SK-N-DZ (cell line): ENCODE results near the gene DENND2A.
"Not testable (repeated sequence)": the region's sequence is repeated elsewhere in the genome, so short reads cannot be mapped to it uniquely, and the experiment has no call there.

Experiments used
- DNase-seq: peaks from one replicate; pipeline ENCODE4 v3.0.0-alpha.2; 2015; ENCODE audit warnings: low spot score

The DENND2A gene

DNA sequence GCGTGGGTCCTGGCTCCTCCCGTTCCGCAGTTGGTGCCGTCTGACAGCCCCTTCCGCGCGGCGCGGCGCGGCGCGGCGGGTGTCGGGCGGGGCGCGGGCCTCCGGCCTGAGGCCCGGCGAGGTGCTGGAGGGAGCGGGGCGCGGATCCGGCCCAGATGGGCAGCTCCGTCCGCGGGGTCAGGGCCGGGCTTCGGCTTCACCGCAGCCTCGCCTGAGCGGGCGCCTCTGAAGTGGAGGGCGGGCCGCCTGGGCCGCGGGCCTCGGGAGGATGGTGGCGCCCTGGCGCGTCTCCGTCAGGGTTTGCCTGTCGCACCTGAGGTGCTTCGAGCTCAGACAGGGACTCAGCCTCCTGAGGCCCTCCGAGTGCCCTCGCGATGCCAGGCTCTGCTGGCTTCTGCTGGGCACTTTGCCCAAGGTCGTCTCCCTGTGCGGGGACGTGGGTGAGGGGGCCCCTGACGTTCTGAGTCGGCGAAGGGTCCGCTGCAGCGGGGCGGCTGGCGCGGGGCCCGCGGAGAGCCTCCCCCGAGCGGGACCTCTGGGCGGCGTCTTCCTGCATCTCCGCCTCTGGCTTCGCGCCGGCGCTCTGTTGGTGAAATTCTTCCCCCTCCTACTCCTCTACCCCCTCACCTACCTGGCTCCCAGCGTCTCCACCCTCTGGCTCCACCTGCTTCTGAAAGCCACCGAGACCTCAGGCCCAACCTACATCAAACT, 32.6 kb upstream of the DENND2A start:
- DNase-seq, result no peak

DNA sequence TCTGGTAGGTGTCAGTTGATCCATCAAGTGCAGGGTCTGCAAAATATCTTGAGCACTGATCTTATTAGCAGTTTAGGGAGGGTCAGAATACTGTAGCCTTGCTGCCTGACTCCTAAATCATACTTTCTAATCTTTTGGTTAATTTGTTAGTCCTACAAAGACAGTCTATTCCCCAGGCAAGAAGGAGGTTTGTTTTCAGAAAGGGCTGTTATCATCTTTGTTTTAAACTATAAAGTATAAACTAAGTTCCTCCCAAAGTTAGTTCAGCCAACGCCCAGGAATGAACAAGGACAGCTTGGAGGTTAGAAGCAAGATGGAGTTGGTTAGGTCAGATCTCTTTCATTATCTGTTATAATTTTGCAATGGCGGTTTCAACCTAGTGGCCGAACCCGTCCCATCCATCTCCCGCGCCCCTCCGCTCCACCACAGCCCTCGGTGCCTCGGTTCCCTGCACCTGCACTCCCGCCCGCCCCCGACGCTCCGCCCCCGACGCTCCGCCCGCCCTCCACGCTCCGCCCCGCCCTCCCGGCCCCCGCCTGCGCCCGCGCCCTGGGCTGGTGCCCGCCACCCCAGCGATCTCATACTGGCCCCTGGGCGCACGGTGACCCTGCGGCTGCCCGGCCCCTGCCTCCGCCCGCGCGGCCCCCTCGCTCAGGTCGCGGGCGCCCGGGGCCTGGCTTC, 31.9 kb upstream of the DENND2A start, which contains the start of gene ADCK2:
ADCK2 (plus strand) TSS at position 564 of the 681 bp plus-strand sequence. CDS start 386 bp downstream, outside the sequence.
- DNase-seq, result peak; percentile 50

DNA sequence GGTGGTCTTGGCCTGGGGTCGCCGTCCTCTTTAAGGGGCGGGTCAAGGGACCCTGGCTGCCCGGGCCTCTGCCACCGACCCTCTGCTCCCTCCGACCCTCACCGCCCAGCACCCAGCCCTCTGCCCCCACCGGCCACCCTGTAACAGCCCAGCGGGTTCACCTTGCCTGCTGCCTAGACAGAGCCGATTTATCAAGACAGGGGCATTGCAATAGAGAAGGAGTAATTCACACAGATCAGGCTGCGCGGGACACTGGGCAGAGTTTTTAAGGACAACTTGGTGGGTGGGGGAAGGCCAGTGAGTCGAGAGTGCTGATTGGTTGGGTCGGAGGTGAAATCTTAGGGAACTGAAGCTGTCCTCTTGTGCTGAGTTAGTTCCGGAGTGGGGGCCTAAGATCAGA, 31.4 kb upstream of the DENND2A start:
- no peak for DNase-seq

DNA sequence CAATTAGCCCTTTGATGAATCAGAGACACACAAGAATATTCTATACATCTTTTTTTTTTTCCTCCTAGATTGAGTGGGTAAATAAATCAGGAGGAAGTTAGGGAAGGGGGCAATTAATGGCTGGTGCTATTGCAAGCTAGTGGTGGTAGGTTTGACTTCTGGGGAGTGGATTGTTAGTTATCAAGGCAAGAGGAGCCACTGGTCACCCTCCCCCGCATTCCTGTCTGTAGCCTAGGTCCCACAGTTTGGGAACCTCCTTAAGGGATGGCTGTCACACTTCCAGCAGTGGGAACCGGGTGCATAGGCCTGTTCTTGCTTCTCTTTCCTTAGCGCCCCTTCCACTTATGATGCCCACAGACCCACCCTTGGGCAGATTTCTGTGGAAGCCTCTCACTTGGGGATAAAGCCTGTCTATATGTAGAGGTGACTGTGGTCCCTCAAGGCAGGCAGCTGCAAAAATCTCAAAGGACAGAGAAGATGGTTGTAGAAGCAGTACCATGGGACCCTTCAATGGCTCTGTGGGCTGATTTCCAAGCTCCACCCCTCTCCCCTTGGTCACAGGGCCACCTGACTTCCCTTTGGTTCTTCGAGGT, 29.8 kb upstream of the DENND2A start:
- no peak for DNase-seq

DNA sequence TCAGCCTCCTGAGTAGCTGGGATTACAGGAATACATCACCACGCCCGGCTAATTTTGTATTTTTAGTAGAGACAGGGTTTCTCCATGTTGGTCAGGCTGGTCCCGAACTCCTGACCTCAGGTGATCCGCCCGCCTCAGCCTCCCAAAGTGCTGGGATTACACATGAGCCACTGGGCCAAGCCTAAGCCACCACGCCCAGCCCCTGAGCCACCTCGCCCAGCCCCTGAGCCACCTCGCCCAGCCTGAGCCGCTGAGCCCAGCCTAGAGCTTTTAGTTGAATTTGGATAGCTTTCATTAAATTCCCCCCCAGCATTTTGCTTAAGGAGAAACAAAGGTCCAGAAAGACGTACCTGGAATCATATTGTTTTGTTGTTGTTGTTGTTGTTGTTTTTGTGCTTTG, 29.2 kb upstream of the DENND2A start:
- not testable (repeated sequence) for DNase-seq

DNA sequence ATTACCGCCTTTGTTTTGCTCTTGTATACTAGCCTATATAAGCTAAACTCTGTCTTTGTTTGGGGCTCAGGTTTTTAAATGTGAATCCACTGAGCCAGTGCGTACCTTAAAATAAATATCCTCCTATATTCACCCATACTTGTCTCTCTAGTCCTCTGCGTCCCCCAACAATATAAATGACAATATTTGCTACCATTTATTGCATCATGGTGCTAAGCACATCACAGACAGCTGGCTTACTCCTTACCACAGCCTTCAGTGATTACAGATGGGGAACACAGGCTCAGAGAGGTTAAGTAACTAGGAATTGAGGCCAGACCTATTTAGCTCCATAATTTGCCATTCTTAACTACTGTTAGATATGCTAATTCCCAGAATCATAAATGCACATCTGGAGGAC, 28.7 kb upstream of the DENND2A start:
- DNase-seq, result no peak

DNA sequence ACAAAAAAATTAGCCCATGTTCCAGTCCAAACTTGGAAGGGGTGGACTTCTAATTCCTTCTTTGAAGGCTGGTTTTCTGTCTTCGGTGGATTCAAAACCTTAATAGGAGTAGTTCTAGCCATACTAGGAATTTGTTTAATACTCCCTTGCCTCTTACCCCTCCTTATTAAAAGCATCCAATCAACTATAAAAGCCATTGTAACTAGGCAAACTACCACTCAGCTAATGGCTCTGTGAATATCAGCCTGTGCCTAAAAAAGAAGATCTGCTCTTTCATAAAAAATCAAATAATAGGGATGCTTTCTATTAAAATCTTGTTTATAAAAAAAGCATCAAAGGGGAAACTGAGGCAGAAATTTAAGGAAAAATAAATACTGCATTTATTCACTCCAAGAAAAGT, 28.0 kb upstream of the DENND2A start:
- no peak for DNase-seq

DNA sequence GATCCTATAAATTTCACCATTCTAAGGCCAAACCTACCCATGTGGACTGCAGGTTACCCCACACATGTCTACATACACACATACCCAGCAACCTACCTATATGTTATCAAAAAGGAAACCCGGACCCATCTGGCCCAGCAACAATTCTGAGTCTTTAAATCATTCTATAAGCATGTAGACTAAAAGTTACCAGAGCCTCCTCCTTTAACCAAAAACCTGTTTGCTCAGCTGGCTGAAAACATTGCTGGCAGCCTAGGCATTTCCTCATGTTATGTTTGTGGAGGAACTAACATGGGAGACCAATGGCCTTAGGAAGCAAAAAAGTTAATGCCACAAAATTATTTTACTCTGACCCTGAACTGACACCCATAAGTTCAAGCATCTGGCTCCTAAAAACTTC, 26.9 kb upstream of the DENND2A start:
- DNase-seq, result no peak

DNA sequence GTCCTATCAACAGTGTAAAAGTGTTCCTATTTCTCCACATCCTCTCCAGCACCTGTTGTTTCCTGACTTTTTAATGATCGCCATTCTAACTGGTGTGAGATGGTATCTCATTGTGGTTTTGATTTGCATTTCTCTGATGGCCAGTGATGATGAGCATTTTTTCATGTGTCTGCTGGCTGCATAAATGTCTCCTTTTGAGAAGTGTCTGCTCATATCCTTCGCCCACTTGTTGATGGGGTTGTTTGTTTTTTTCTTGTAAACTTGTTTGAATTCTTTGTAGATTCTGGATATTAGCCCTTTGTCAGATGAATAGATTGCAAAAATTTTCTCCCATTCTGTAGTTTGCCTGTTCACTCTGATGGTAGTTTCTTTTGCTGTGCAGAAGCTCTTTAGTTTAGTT, 22.3 kb upstream of the DENND2A start:
- DNase-seq, result not testable (repeated sequence)

DNA sequence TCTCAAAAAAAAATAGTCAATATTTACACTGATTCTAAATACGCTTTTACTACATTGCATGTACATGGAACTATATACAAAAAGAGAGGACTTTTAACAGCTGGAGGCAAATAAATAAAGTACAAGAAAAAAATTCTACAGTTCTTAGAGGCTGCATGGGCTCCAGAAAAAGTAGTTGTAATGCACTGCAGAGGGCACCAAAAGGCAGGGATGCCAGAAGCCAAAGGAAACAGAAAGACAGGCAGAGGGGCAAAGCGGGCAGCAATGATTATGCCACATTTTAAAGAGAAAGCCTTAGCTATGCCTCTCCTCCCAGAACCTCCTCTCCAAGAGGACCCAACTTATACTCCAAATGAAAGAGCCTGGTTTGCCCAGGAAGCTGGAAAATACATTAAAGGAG, 20.5 kb upstream of the DENND2A start:
- no peak for DNase-seq

DNA sequence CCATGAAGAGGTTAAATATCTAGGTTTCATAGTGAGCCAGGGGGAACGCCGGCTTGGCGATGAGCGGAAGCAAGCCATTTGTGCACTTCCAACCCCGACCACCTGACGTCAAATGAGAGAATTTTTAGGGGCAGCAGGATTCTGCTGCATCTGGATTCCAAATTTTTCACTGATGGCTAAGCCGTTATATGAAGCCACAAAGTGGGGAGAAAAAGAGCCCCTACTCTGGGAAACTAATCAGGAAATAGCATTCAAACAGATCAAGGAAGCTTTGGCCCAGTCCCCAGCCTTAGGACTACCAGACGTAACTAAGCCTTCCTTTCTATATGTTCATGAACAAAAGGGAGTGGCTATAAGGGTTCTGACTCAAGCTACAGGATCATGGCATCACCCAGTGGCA, 19.2 kb upstream of the DENND2A start:
- no peak for DNase-seq

DNA sequence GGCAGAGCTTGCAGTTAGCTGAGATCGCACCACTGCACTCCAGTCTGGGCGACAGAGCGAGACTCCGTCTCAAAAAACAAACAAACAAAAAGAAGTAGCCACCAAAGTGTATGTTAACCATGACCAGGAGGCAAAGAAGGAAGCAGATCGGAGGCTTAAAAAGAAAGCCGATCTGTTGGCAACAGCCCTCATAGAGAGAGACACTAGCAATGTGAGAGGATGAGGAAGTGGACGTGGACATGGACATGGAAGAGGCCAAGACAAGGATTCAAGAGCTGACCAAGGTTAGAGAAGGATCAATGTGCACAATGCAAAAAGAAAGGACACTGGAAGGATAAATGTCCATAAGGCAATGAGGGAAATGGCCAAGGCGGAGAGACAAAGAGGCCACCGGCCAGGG, 17.3 kb upstream of the DENND2A start:
- DNase-seq, result no peak

DNA sequence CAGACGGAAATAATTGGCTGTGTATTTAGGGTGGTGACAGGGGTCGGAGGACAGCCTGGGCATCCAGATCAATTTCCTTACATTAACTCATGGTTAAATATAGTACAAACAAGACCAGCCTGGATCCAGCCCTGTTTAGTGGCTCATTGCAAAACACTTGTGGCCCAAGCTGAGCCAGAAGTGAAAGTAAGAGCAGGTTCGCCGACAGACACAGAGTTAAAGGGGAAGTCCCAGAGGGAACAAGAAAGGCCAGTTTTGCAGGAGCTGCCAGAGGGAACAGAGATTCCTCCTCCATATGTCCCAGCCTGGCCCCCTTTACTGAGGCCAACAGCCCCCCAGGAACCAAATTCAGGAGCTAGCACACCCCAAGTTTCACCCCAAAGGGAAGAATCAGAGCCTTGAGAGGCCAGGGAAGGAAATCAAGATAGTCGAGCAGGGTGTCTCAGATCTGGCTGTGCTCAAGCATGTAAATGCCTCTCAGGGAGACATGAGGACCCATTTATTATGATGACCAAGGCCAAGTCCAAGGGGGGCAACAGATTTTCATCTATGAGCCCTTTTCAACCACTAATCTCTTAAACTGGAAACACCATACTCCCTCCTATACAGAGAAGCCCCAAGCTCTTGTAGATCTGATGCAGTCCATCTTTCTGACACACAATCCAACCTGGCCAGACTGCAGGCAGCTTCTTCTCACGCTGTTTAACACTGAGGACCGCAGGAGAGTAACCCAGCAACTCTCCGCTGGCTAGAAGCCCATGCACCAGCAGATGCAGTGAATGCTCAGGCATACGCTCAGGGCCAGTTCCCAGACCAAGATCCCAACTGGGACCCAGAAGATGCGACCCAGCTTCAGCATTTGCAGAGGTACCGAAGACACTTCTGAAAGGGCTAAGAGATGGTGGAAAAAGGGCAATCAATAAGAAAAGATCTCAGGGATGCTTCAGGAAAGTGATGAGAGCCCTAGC, 16.2 kb upstream of the DENND2A start:
- DNase-seq, result no peak

DNA sequence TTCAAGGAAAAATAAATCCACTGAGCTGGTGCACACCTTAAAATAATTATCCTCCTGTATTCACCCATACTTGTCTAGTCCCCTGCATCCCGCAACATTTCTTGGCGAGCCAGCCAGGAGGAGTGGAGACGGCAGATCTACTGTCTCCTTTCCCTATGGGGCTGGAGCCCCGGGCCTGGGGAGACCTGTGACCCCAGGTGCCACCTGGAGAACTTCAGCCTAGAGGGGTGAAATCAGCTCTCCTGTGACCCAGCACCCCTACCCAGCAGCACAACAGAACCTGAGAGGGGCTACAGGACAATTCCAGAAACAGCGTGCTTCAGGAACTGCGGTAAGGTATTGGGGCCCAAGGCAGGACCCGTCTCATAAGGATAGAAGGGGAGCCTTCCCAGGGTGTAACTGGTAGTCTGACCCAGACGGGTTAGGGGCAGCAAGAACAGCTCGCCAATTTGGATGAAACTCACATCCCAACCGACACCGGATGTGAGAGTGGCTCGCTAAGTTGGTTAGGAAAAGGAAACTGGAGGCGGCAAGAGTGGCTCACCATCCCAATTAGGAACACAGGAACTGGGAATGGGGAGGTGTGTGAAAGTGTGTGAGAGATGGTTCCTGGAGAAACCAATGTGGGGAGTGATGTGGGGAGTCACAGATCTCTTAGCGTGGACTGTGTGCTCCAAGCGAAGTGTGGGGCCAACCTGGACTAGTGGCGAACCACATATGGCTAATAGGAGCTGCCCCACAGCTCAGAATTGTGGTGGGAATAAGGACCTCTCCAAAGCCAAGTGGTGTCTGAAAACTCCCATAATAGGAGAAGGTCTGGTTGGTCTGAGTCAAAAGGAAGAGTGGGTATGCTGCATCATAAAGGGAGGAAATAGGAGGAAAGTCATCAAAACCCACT, 15.1 kb upstream of the DENND2A start:
- no peak for DNase-seq

DNA sequence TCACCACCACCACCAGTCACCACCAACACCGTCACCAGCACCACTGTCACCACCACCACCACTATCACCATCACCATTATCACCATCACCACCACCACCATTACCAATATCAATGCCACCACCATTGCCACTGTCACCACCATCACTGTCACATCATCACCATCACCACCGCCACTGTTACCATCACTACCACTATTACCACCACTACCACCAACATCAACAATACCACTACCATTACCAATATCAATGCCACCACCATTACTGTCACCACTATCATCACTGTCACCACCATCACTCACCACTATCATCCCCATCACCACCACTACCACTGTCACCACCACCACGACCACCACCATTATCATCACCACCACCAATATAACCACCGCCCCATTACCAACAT, 14.0 kb upstream of the DENND2A start:
- no peak for DNase-seq

DNA sequence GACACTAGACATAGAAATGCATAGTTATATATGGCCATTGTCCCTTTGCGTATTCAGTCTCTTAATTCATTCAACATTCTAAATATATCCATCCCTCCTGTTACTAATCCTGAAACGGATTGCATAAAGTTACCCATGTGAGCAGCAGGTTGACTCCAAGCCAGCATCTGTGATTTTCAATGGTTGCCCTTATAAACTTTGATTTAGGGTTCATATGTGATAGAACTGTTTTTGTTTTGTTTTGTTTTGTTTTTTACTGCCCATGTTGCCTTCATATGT, 13.4 kb upstream of the DENND2A start:
- no peak for DNase-seq

DNA sequence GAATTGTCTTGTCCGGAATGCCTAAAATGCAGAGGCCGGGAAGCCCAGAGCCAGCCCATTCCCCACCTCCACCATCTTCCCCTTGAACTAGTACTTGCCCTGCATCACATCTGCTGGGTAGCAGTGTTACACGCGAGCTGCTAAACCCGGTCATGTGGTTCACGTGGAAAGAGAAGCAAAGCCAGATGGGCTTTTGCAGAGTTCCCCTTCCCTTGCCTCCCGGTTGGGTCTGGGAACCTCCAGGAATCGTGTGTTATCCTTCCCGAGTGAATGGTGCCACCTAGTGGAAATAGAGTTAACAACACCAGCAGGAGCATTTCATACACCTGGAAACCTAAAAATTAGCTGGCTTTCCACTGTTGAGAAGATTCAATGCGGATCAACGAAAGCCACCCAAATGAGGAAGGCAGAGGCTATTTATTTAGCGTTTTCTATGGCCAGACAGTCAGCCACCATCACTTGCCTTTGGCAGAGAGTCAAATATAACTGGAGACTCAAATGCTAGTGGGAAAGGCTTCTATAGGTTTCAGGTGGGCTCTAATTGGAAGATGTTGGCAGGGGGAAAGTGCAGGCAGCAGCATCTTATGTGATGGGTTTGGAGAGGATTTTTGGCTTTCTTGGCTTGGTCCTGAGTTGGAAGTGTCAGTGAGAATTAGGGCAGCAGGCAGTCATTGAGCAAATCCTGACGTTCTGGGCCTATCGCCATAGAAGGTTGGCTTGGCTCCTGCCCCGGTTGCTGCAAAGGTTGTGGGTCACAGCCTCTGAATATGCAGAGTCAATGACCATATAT, 12.9 kb upstream of the DENND2A start:
- DNase-seq, result peak; percentile 87

DNA sequence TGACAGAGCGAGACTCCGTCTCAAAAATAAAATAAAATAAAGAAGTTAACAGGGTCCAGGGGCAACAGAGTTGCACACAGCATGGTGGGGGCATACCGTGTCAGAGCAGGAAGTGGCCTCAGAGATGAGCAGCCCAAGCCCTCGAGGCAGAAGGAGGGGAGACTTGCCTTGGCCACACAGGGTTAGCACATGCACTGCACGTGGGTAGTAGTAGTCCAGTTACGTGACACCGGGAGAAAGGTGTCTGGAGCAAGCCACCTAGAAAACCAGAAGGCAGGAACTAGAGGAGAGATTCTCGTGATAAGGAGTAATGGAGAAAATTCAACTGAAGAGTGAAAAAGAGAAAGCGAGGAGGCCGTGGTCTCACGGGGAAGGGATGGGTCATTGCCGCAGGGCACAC, 9.8 kb upstream of the DENND2A start:
- no peak for DNase-seq

DNA sequence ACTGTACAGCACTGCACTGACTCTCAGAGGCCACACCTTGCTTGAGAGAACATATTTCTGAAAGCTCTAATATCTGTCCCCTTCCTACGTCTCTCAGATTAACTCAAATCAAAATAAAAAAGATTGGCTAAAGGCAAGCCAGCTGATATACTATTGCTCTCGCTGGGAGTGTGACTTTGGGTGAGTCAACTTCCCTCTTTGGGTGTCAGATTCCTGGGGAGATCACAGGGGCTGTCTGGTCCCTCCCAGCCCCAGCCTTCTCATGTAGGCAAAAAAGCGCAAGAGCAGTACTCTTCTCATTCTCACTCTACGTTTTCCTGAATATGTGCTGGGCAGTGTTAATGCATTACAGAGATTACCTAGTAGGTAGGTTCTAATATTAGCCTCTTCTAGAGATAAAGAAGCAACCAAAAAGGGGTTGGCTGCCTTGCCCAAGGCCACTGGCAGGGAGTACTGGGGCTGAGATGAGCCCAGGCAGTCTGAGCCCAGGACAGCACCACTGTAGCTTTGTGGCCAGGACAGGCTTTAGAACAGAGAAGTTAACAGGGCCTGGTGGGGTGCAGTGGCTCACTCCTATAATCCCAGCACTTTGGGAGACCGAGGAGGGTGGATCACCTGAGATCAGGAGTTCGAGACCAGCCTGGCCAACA, 9.1 kb upstream of the DENND2A start:
- no peak for DNase-seq
